ENCODE data around the gene F2RL1.
"Not testable (repeated sequence)": the region's sequence is repeated elsewhere in the genome, so short reads cannot be mapped to it uniquely, and the experiment has no call there.

F2RL1 gene

GRCh38 chr5:76805821-76806505, 12.9 kb upstream of the F2RL1 start:
- in situ Hi-C loops (cut with HindIII; ENCODE audit: low sequenced_read_pairs): no loop called here

- in situ Hi-C loops (cut with HindIII; ENCODE audit: low sequenced_read_pairs): no loop called here
Observed at GRCh38 chr5:76807296-76807695, 11.5 kb upstream of the F2RL1 start.

- in situ Hi-C loops (cut with HindIII; ENCODE audit: low sequenced_read_pairs): no loop called here
Observed at GRCh38 chr5:76808141-76808691, 10.6 kb upstream of the F2RL1 start.

- in situ Hi-C loops (cut with HindIII; ENCODE audit: low sequenced_read_pairs): no loop called here
Observed at GRCh38 chr5:76809141-76809540, 9.7 kb upstream of the F2RL1 start.

- in situ Hi-C loops (cut with HindIII; ENCODE audit: low sequenced_read_pairs): no loop called here
Observed at GRCh38 chr5:76810236-76810635, 8.6 kb upstream of the F2RL1 start.

- in situ Hi-C loops (cut with HindIII; ENCODE audit: low sequenced_read_pairs): no loop called here
Observed at GRCh38 chr5:76811214-76811613, 7.6 kb upstream of the F2RL1 start.

GRCh38 chr5:76812209-76812608, 6.6 kb upstream of the F2RL1 start:
- in situ Hi-C loops (cut with HindIII; ENCODE audit: low sequenced_read_pairs): not testable (repeated sequence)

GRCh38 chr5:76813982-76814562, 4.8 kb upstream of the F2RL1 start:
- in situ Hi-C loops (cut with HindIII; ENCODE audit: low sequenced_read_pairs): no loop called here

- in situ Hi-C loops (cut with HindIII; ENCODE audit: low sequenced_read_pairs): no loop called here
Observed at GRCh38 chr5:76816110-76816831, 2.6 kb upstream of the F2RL1 start.

GRCh38 chr5:76819851-76820525, 1.2 kb downstream of the F2RL1 start:
- in situ Hi-C loops (cut with HindIII; ENCODE audit: low sequenced_read_pairs): no loop called here

- in situ Hi-C loops (cut with HindIII; ENCODE audit: low sequenced_read_pairs): no loop called here
Observed at GRCh38 chr5:76820526-76820890, 1.7 kb downstream of the F2RL1 start.

- in situ Hi-C loops (cut with HindIII; ENCODE audit: low sequenced_read_pairs): no loop called here
Observed at GRCh38 chr5:76821136-76821535, 2.3 kb downstream of the F2RL1 start.

- in situ Hi-C loops (cut with HindIII; ENCODE audit: low sequenced_read_pairs): not testable (repeated sequence)
Observed at GRCh38 chr5:76822105-76822731, 3.4 kb downstream of the F2RL1 start.

- in situ Hi-C loops (cut with HindIII; ENCODE audit: low sequenced_read_pairs): not testable (repeated sequence)
Observed at GRCh38 chr5:76826416-76826815, 7.6 kb downstream of the F2RL1 start.

GRCh38 chr5:76831110-76831452, 12.3 kb downstream of the F2RL1 start:
- in situ Hi-C loops (cut with HindIII; ENCODE audit: low sequenced_read_pairs): no loop called here

GRCh38 chr5:76836181-76836580, 17.4 kb downstream of the F2RL1 start:
- in situ Hi-C loops (cut with HindIII; ENCODE audit: low sequenced_read_pairs): no loop called here

GRCh38 chr5:76836585-76836984, 17.8 kb downstream of the F2RL1 start:
- in situ Hi-C loops (cut with HindIII; ENCODE audit: low sequenced_read_pairs): no loop called here

GRCh38 chr5:76838481-76839261, 19.8 kb downstream of the F2RL1 start:
- in situ Hi-C loops (cut with HindIII; ENCODE audit: low sequenced_read_pairs): no loop called here

GRCh38 chr5:76841361-76841760, 22.5 kb downstream of the F2RL1 start:
- in situ Hi-C loops (cut with HindIII; ENCODE audit: low sequenced_read_pairs): no loop called here

- in situ Hi-C loops (cut with HindIII; ENCODE audit: low sequenced_read_pairs): no loop called here
Observed at GRCh38 chr5:76845890-76846289, 27.1 kb downstream of the F2RL1 start.
